Measurements from ENCODE around the gene MS4A6A.
"Not testable (repeated sequence)": the region's sequence is repeated elsewhere in the genome, so short reads cannot be mapped to it uniquely, and the experiment has no call there.

Gene MS4A6A

DNA sequence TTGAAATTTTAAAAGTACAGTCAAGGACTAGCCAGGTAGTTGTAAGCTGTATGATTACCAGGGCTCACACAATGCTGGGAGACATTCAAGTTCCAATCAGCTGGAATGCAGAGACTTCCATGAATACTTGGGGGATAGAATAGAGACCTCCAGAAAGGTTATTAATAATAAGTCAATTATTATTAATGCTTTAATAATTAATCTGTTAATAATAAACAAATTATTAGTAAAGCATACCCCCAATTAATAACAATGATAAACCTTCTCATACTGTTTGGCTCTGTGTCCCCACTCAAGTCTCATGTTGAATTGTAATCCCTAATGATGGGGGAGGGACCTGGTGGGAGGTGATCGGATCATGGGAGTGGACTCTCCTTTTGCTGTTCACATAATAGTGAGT is 14.6 kb upstream of the MS4A6A start:
- Histone ChIP-seq H3K9ac (no peak overlapping the region), H3K4me1 (ENCODE audit: low read depth, poor library complexity, severe bottlenecking) (peaks cover 39% of the 10 kb centered on the region), H3K4me3 (IDR thresholded peaks at IDR 0.05; ENCODE audit: insufficient read depth, low read depth, low read length) (no peak overlapping the region), H2AFZ (ENCODE audit: low read depth) (no peak overlapping the region), H3K27me3 (ENCODE audit: insufficient read depth, low read depth) (no peaks in the 10 kb centered on the region), H4K20me1 (ENCODE audit: insufficient read depth) (no peaks in the 10 kb centered on the region), H3K27ac (no peak overlapping the region), H3K4me2 (no peak overlapping the region), H3K79me2 (ENCODE audit: insufficient read depth, low read depth) (no peaks in the 10 kb centered on the region), H3K36me3 (ENCODE audit: insufficient read depth) (no peaks in the 10 kb centered on the region)
- TF ChIP-seq CTCF (conservative IDR thresholded peaks at IDR 0.05; ENCODE audit: low read depth, low read length): no peak

GRCh38 chr11:60195923-60196368 is 13.1 kb upstream of the MS4A6A start:
- H3K27me3 ChIP-seq (ENCODE audit: insufficient read depth, low read depth): no peaks in the 10 kb centered on the region
- no peaks in the 10 kb centered on the region for H3K36me3 ChIP-seq (ENCODE audit: insufficient read depth)
- no peak overlapping the region for H3K4me3 ChIP-seq (IDR thresholded peaks at IDR 0.05; ENCODE audit: insufficient read depth, low read depth, low read length)
- peak overlapping the region; percentile 58 for H2AFZ ChIP-seq (ENCODE audit: low read depth)
- no peak overlapping the region for H3K9ac ChIP-seq
- H3K27ac ChIP-seq: peak overlapping the region; percentile 39; the same call in 1 of the 2 replicates
- H4K20me1 ChIP-seq (ENCODE audit: insufficient read depth): no peaks in the 10 kb centered on the region
- no peak for TF ChIP-seq CTCF (conservative IDR thresholded peaks at IDR 0.05; ENCODE audit: low read depth, low read length)
- H3K4me2 ChIP-seq: peak overlapping the region; percentile 80
- H3K79me2 ChIP-seq (ENCODE audit: insufficient read depth, low read depth): no peaks in the 10 kb centered on the region
- peaks cover 39% of the 10 kb centered on the region for H3K4me1 ChIP-seq (ENCODE audit: low read depth, poor library complexity, severe bottlenecking)

DNA sequence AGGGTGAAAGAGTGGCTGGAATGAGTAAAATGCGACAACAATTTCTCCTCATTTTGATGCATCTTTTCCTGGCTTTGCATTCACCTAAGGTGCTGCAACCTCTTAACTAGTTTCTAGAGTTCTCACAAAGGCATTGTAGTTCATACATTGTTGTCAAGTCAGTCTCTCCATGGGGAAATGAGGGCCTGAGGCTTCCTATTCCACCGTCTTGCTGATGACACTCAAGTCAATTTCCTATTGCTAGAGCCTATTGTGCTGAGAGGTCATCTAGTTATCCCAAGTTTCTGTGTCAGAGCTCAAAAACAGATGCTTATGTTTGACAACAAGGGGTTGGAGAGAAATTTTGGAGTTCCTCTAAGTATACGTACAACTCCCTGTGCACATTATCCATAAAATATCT is 11.6 kb upstream of the MS4A6A start:
- Histone ChIP-seq H3K27ac (peak overlapping the region; percentile 37; the same call in 1 of the 2 replicates), H3K79me2 (ENCODE audit: insufficient read depth, low read depth) (no peaks in the 10 kb centered on the region), H4K20me1 (ENCODE audit: insufficient read depth) (no peaks in the 10 kb centered on the region), H2AFZ (ENCODE audit: low read depth) (0 out of 2 replicates have a peak overlapping the region, but pooled peaks have one; percentile 12), H3K27me3 (ENCODE audit: insufficient read depth, low read depth) (no peaks in the 10 kb centered on the region), H3K4me1 (ENCODE audit: low read depth, poor library complexity, severe bottlenecking) (peaks cover 39% of the 10 kb centered on the region), H3K36me3 (ENCODE audit: insufficient read depth) (no peaks in the 10 kb centered on the region), H3K4me2 (no peak overlapping the region; the same call in 1 of the 2 replicates), H3K4me3 (IDR thresholded peaks at IDR 0.05; ENCODE audit: insufficient read depth, low read depth, low read length) (no peak overlapping the region), H3K9ac (no peak overlapping the region)
- TF ChIP-seq CTCF (conservative IDR thresholded peaks at IDR 0.05; ENCODE audit: low read depth, low read length): no peak

- H3K4me1 ChIP-seq (ENCODE audit: low read depth, poor library complexity, severe bottlenecking): peaks cover 39% of the 10 kb centered on the region
- H3K9ac ChIP-seq: no peak overlapping the region
- 0 out of 2 replicates have a peak overlapping the region, but pooled peaks have one; percentile 11 for H3K4me2 ChIP-seq
- no peaks in the 10 kb centered on the region for H3K79me2 ChIP-seq (ENCODE audit: insufficient read depth, low read depth)
- peak; percentile 84 for TF ChIP-seq CTCF (conservative IDR thresholded peaks at IDR 0.05; ENCODE audit: low read depth, low read length)
- no peaks in the 10 kb centered on the region for H3K27me3 ChIP-seq (ENCODE audit: insufficient read depth, low read depth)
- H3K36me3 ChIP-seq (ENCODE audit: insufficient read depth): no peaks in the 10 kb centered on the region
- no peak overlapping the region; the same call in 1 of the 2 replicates for H2AFZ ChIP-seq (ENCODE audit: low read depth)
- no peaks in the 10 kb centered on the region for H4K20me1 ChIP-seq (ENCODE audit: insufficient read depth)
- H3K4me3 ChIP-seq (IDR thresholded peaks at IDR 0.05; ENCODE audit: insufficient read depth, low read depth, low read length): no peak overlapping the region
- H3K27ac ChIP-seq: peak overlapping the region; percentile 37; the same call in 1 of the 2 replicates
Observed at GRCh38 chr11:60193687-60194433, 11.0 kb upstream of the MS4A6A start.

DNA sequence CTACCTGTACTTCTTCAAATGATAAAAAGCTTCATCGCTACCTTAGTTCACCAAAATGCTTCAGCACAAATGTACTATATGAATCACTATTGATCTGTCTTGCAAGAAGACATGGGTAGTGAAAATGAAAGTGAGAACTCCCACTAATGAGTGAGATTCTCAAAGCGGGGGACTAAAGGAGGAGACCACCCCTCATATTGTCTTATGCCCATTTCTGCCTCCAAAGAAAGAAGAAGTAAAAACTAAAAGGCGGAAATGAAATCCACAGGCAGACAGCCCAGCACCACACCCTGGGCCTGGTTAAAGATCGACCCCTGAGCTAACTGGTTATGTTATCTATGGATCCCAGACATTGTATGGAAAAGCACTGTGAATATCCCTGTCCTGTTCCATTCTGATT is 9.7 kb upstream of the MS4A6A start:
- not testable (repeated sequence) for H3K4me3 ChIP-seq (IDR thresholded peaks at IDR 0.05; ENCODE audit: insufficient read depth, low read depth, low read length); H2AFZ ChIP-seq (ENCODE audit: low read depth); H4K20me1 ChIP-seq (ENCODE audit: insufficient read depth); H3K36me3 ChIP-seq (ENCODE audit: insufficient read depth); H3K79me2 ChIP-seq (ENCODE audit: insufficient read depth, low read depth); H3K27me3 ChIP-seq (ENCODE audit: insufficient read depth, low read depth); H3K27ac ChIP-seq; H3K4me2 ChIP-seq; H3K9ac ChIP-seq
- peaks cover 39% of the 10 kb centered on the region for H3K4me1 ChIP-seq (ENCODE audit: low read depth, poor library complexity, severe bottlenecking)

- not testable (repeated sequence) for H2AFZ ChIP-seq (ENCODE audit: low read depth); H3K27ac ChIP-seq; H3K9ac ChIP-seq; H3K79me2 ChIP-seq (ENCODE audit: insufficient read depth, low read depth); H3K4me2 ChIP-seq; H3K4me3 ChIP-seq (IDR thresholded peaks at IDR 0.05; ENCODE audit: insufficient read depth, low read depth, low read length); H3K36me3 ChIP-seq (ENCODE audit: insufficient read depth); H3K27me3 ChIP-seq (ENCODE audit: insufficient read depth, low read depth); H4K20me1 ChIP-seq (ENCODE audit: insufficient read depth); H3K4me1 ChIP-seq (ENCODE audit: low read depth, poor library complexity, severe bottlenecking)
Observed at GRCh38 chr11:60188481-60188880, 5.6 kb upstream of the MS4A6A start.

DNA sequence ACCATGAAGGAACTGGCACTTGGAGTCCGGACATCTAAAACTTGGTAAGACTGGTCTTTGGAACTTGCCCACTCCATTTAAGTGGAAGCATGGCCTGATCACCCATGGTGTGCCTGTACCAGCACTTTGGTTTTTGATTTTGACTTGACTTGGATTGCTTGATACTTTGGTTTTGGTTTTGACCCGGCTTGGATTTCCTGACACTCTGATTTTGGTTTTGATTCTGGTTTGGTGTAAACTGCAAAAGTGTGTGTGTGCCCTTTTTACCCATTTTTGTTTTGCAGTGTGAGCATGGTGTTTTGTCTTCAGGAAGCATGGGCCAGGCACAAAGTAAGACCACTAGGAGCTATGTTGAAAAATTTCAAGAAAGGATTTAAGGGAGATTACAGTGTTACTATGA is 3.2 kb upstream of the MS4A6A start:
- H3K27ac ChIP-seq; H3K79me2 ChIP-seq (ENCODE audit: insufficient read depth, low read depth); H3K4me2 ChIP-seq; H4K20me1 ChIP-seq (ENCODE audit: insufficient read depth); H3K27me3 ChIP-seq (ENCODE audit: insufficient read depth, low read depth); H2AFZ ChIP-seq (ENCODE audit: low read depth); H3K4me3 ChIP-seq (IDR thresholded peaks at IDR 0.05; ENCODE audit: insufficient read depth, low read depth, low read length); H3K36me3 ChIP-seq (ENCODE audit: insufficient read depth); H3K9ac ChIP-seq; H3K4me1 ChIP-seq (ENCODE audit: low read depth, poor library complexity, severe bottlenecking): not testable (repeated sequence)

Data from KMS-11 (cell line).